ENCODE data around the gene WASL.

DNA sequence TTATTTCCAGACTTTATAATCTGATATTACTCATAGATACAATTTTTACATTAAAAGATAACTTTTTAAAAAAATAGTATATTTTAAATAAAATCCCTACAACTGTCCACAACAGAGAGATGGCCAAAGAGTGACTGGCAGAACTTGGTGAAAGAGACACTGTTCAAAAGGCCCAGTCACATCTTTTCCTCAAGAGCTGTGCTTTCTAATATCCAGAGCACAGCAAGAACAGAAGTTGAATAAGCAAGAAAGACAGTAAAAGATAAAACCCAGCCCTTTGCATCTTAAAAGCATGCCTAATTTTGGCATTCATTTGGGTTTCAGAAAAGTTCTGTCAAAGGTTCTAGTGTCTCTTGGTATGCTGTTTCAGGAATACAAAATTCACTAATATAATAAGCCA lies 6.9 kb downstream of the WASL start:
- TF ChIP-seq, protein P1, sequence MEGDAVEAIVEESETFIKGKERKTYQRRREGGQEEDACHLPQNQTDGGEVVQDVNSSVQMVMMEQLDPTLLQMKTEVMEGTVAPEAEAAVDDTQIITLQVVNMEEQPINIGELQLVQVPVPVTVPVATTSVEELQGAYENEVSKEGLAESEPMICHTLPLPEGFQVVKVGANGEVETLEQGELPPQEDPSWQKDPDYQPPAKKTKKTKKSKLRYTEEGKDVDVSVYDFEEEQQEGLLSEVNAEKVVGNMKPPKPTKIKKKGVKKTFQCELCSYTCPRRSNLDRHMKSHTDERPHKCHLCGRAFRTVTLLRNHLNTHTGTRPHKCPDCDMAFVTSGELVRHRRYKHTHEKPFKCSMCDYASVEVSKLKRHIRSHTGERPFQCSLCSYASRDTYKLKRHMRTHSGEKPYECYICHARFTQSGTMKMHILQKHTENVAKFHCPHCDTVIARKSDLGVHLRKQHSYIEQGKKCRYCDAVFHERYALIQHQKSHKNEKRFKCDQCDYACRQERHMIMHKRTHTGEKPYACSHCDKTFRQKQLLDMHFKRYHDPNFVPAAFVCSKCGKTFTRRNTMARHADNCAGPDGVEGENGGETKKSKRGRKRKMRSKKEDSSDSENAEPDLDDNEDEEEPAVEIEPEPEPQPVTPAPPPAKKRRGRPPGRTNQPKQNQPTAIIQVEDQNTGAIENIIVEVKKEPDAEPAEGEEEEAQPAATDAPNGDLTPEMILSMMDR (IDR thresholded peaks at IDR 0.05): no peak
- no peak for TF ChIP-seq POLR2A (IDR thresholded peaks at IDR 0.05)
